SK-N-MC (cell line): Measurements from ENCODE around the gene CLIP2.
"Not testable (repeated sequence)": the region's sequence is repeated elsewhere in the genome, so short reads cannot be mapped to it uniquely, and the experiment has no call there.

Source experiments
- DNase-seq: peaks from one replicate; pipeline ENCODE4 v3.0.0-alpha.2; 2011; ENCODE audit warnings: low read depth, low spot score
- H3K27ac ChIP-seq: fragments of 200-600 bp; sonication (generic); 2 replicates; pipeline ENCODE4 v1.5.1; 2016; ENCODE audit warnings: mixed run types
- H3K36me3 ChIP-seq: fragments of 200-600 bp; sonication (generic); 2 replicates; pipeline ENCODE4 v1.6.1; 2017; ENCODE audit warnings: antibody characterized with exemption, low read length, mixed read lengths; ENCODE audit not compliant: insufficient read depth
- H3K4me3 ChIP-seq: fragments of 200-600 bp; sonication (generic); 2 replicates; pipeline ENCODE4 v1.5.1; 2016
- H3K9ac ChIP-seq: fragments of 200-600 bp; sonication (generic); 2 replicates; pipeline ENCODE4 v1.8.0; 2017; ENCODE audit warnings: mixed run types, mixed read lengths; ENCODE audit not compliant: insufficient read length
- H3K9me3 ChIP-seq: fragments of 200-600 bp; sonication (generic); 2 replicates; pipeline ENCODE4 v1.6.1; 2017; ENCODE audit warnings: low read depth, mild to moderate bottlenecking, antibody characterized with exemption, low read length, moderate library complexity, mixed read lengths
- EZH2 ChIP-seq: fragments of 200-600 bp; sonication (generic); IDR thresholded peaks from one replicate; pipeline ENCODE4 v1.6.1; 2017; ENCODE audit warnings: antibody characterized with exemption
- FOXP2 ChIP-seq: optimal IDR thresholded peaks from 2 replicates; pipeline ENCODE3; 2011; ENCODE audit warnings: mild to moderate bottlenecking, moderate library complexity; ENCODE audit not compliant: insufficient read depth; ENCODE audit errors: extremely low read length, control extremely low read depth
- POLR2AphosphoS5 ChIP-seq: IDR thresholded peaks from 2 replicates; pipeline ENCODE4 v1.6.1; 2012; ENCODE audit warnings: mild to moderate bottlenecking, low read depth, low read length, borderline replicate concordance

Gene CLIP2

GRCh38 chr7:74312418-74313028 is 23.3 kb downstream of the CLIP2 start:
- no peaks in the 10 kb centered on the region for H3K9me3 ChIP-seq
- H3K27ac ChIP-seq = no peak overlapping the region
- H3K36me3 ChIP-seq = no peaks in the 10 kb centered on the region
- TF ChIP-seq EZH2 (no peak), FOXP2 (no peak), POLR2AphosphoS5 (no peak)
- no peak for DNase-seq
- peak overlapping the region; percentile 49 for H3K4me3 ChIP-seq
- H3K9ac ChIP-seq = no peak overlapping the region

- H3K9me3 ChIP-seq, H3K36me3 ChIP-seq, H3K9ac ChIP-seq, H3K27ac ChIP-seq, DNase-seq, H3K4me3 ChIP-seq: not testable (repeated sequence)
These were observed 26.7 kb downstream of the CLIP2 start for GRCh38 chr7:74315891-74316290.

GRCh38 chr7:74317146-74317782 is 28.1 kb downstream of the CLIP2 start:
- H3K27ac ChIP-seq = no peak overlapping the region
- no peak overlapping the region for H3K9ac ChIP-seq
- no peak overlapping the region for H3K4me3 ChIP-seq
- TF ChIP-seq POLR2AphosphoS5 (no peak), FOXP2 (no peak), EZH2 (no peak)
- H3K9me3 ChIP-seq = no peaks in the 10 kb centered on the region
- DNase-seq = no peak
- no peaks in the 10 kb centered on the region for H3K36me3 ChIP-seq

GRCh38 chr7:74318043-74318442 is 28.8 kb downstream of the CLIP2 start:
- no peak overlapping the region for H3K4me3 ChIP-seq
- no peak overlapping the region for H3K9ac ChIP-seq
- no peak for TF ChIP-seq EZH2
- no peak overlapping the region for H3K27ac ChIP-seq
- no peaks in the 10 kb centered on the region for H3K9me3 ChIP-seq
- DNase-seq = no peak
- no peaks in the 10 kb centered on the region for H3K36me3 ChIP-seq

GRCh38 chr7:74320645-74321221 is 31.5 kb downstream of the CLIP2 start:
- Histone ChIP-seq H3K4me3 (no peak overlapping the region), H3K9me3 (no peaks in the 10 kb centered on the region), H3K27ac (no peak overlapping the region), H3K9ac (no peak overlapping the region), H3K36me3 (no peaks in the 10 kb centered on the region)
- TF ChIP-seq POLR2AphosphoS5 (no peak), FOXP2 (no peak), EZH2 (no peak)
- DNase-seq = no peak

- H3K9ac ChIP-seq, DNase-seq, H3K9me3 ChIP-seq, H3K36me3 ChIP-seq, H3K4me3 ChIP-seq, H3K27ac ChIP-seq: not testable (repeated sequence)
These were observed 33.7 kb downstream of the CLIP2 start for GRCh38 chr7:74322892-74323291.

GRCh38 chr7:74324531-74325209 is 35.5 kb downstream of the CLIP2 start:
- H3K27ac ChIP-seq = no peak overlapping the region
- no peak overlapping the region for H3K9ac ChIP-seq
- TF ChIP-seq POLR2AphosphoS5 = no peak
- TF ChIP-seq EZH2 = no peak
- TF ChIP-seq FOXP2 = no peak
- H3K9me3 ChIP-seq = no peaks in the 10 kb centered on the region
- no peak overlapping the region for H3K4me3 ChIP-seq
- H3K36me3 ChIP-seq = no peaks in the 10 kb centered on the region
- no peak for DNase-seq

- Histone ChIP-seq H3K4me3 (no peak overlapping the region), H3K36me3 (no peaks in the 10 kb centered on the region), H3K27ac (no peak overlapping the region), H3K9me3 (no peaks in the 10 kb centered on the region), H3K9ac (no peak overlapping the region)
- TF ChIP-seq POLR2AphosphoS5 = no peak
- no peak for TF ChIP-seq FOXP2
- no peak for TF ChIP-seq EZH2
- no peak for DNase-seq
These were observed 36.0 kb downstream of the CLIP2 start for GRCh38 chr7:74325210-74325565.

- H3K36me3 ChIP-seq = no peaks in the 10 kb centered on the region
- no peaks in the 10 kb centered on the region for H3K9me3 ChIP-seq
- no peak overlapping the region for H3K27ac ChIP-seq
- no peak for DNase-seq
- H3K9ac ChIP-seq = no peak overlapping the region
- no peak overlapping the region for H3K4me3 ChIP-seq
- no peak for TF ChIP-seq EZH2
- no peak for TF ChIP-seq POLR2AphosphoS5
These were observed 40.0 kb downstream of the CLIP2 start for GRCh38 chr7:74329225-74329624.
